NCI-H526 (cell line): Measurements from ENCODE around the gene ZNF672.
"Not testable (repeated sequence)": the region's sequence is repeated elsewhere in the genome, so short reads cannot be mapped to it uniquely, and the experiment has no call there.

Experiments used
- DNase-seq, 2 experiments: peaks; one replicate each; lab custom pipeline; 2025; lab: John Stamatoyannopoulos, UW

The ZNF672 gene

DNA sequence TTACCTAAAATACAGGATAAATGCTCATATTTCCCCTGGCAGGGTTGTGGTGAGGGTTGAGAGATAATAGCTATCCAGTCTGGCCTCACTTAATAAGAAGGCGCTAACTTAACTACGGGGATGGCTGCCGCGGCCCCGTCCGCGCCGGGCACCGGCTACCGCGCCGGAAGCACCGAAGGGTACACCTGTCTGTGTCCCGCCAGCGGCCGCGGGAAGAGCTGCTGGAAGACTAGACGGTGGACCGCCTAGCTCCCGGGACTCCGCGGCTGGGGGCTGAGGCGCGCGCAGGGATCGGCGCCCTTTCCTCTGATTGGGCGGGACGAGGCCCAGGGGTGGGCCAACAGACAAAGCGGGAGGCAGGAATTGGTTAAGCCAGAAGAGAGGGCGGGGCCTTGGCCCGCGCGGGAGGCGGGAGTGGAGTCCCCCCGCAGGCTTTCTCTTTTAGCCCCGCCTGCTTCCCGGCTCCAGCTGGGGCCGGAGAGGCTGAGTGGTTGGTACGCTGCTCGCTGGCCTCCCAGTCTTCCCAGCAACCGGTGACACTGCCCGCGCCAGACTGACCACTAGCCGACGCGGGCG lies at the start of gene ZNF672:
Gene ZNF672, plus strand, starts transcription at position 444 of the 576 bp plus-strand sequence. CDS start 9,051 bp downstream, outside the sequence.
- peak; percentile 93 to 97 for DNase-seq

GRCh38 chr1:248788327-248788726 lies 49.7 kb upstream of the ZNF672 start:
- no peak for DNase-seq

DNA sequence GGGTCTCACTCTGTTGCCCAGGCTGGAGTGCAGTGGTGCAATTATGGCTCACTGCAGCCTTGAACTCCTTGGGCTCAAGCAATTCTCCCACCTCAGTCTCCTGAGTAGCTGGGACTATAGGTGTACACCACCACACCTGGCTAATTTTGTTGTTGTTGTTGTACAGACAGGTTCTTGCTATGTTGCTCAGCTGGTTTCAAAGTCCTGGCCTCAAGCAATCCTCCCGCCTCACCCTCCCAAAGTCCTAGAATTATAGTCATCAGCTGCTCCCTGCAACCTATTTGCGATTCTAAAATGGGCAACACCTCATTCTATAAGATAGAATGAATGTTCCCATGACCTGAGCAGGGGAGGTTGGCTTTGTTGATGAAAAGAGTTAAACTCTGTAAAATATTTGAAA lies 48.7 kb upstream of the ZNF672 start:
- not testable (repeated sequence) for DNase-seq

DNA sequence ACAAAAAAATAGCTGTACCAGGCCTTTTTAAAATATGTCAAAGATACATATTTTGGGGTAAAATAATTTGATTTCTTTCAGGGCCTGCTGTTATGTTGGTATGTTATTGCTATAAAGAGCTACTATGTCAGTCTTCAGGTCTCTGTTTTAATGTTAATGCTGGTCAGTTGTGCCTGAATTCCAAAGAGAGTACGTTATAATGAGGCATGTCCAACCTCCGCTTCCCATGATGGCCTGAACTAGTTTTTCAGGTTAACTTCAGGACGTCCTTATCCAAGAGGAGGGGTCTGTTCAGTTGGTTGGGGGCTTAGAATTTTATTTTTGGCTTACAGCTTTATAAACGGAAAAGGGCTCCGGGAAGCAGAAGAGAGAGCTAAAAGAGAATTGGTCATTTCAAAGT lies 47.6 kb upstream of the ZNF672 start:
- DNase-seq = no peak

- no peak for DNase-seq
Measured at GRCh38 chr1:248791010-248791409, 47.0 kb upstream of the ZNF672 start.

DNA sequence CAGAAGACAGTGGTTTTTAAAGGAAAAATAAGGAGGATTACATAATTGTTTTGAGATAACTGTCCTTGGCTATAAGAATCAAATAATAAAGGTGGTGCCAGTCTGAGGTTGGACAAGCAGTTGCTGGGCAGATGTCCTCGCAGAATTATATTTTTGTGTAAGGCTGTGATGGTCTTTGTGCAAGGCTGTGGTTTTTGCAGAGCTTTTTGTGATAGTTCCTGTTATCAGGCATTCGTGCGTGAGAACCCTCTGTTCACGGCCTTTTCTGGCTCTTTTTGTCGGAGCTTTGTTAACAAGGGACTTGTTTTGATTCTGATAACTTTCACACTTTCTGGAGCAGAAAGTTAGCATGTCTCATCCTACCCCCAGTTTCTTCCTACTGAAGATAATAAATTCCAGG lies 45.7 kb upstream of the ZNF672 start:
- no peak for DNase-seq

GRCh38 chr1:248793592-248793991 lies 44.4 kb upstream of the ZNF672 start:
- no peak for DNase-seq

GRCh38 chr1:248794663-248795062 lies 43.4 kb upstream of the ZNF672 start:
- DNase-seq = not testable (repeated sequence)

DNA sequence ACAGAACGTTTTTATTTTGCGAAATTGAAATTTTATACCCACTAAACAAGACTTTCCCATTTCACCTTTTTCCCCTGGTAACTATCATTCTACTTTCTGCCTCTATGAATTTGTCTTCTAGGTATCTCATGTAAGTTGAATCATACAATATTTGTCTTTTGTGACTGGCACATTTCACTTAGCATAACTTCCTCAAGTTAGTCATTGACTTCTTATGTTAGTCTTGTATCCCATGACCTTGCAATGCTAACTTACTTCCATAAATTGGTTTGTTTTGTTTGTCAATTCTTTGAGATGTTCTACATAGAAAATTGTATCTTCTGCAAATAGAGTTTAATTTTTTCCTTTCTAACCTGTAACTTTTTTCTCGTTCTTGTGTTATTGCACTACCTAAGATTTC lies 39.2 kb upstream of the ZNF672 start:
- no peak for DNase-seq

- no peak for DNase-seq
Measured at GRCh38 chr1:248800459-248800858, 37.6 kb upstream of the ZNF672 start.

DNA sequence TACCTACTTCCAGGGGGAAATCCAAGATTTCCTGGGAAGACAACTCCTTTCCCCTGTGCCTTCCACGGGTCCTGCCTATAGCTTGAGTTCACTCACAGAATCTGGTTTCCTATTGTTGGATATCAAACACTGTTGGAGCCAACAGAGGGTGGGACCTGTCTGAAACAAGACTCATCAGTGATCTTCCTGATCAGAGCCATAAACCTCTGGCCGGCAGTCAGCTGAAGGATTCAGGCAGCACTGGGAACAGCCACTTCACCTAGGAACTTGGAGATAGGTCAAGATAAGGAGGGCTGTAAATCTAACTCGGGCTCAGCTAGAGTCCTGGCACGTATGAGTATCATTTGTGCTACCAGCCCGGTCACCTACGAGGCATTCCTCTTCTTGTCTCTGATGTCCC lies 35.6 kb upstream of the ZNF672 start:
- no peak for DNase-seq

DNA sequence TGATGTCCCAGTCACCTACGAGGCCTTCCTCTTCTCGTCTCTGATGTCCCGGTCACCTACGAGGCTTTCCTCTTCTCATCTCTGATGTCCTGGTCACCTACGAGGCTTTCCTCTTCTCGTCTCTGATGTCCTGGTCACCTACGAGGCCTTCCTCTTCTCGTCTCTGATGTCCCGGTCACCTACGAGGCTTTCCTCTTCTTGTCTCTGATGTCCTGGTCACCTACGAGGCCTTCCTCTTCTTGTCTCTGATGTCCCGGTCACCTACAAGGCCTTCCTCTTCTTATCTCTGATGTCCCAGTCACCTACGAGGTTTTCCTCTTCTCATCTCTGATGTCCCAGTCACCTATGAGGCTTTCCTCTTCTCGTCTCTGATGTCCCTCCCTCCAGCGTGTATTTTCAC lies 34.5 kb upstream of the ZNF672 start:
- DNase-seq = not testable (repeated sequence)

DNA sequence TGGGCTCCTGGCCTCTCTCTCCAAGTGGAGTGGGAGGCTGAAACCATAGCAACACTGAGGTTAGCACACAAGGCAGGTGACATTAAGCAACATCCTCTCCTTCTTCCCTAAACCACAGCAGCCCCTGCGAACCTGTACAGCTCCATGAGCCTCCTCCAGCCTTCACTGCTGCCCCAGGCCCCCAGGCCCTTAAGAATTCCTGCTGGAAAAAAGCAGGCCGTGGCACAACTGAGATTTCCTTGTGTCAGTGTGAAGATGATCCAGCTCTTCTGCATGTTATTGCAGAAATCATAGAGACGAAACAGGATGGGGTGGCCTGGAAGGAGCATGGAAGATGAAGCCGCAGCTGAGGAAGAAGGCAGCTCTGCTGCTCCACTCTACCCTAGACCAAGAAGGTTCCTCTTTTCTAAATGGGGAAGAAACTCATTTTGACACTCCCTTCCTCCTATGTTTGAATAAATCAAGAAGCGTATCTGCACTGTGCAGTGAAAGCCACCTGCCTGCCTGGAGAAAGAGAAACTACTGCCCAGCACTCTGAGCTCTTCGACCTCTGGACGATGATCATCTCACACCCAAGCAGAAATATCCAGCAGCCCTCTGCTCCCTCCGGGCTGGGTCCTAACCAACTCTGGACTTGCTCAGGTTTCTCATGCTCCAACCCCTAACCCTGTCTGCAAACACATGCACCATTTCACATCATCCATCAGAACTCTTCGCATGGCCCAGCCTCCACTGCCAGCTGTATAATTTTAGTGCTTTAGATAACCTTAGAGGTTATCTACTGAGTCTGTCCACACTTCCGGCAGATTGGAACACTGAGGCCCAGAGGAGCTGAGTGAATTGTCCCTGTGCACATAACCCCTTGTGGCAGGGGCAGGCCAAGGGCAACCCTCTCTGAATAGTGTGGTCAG lies 33.0 kb upstream of the ZNF672 start:
- DNase-seq = no peak

- no peak for DNase-seq
Measured at GRCh38 chr1:248805876-248806275, 32.1 kb upstream of the ZNF672 start.

- peak in 1 of 2 experiments; percentile 49 for DNase-seq
Measured at GRCh38 chr1:248807067-248807737, 30.8 kb upstream of the ZNF672 start.

- DNase-seq = no peak
Measured at GRCh38 chr1:248808876-248809275, 29.1 kb upstream of the ZNF672 start.

GRCh38 chr1:248810000-248810726 lies 27.9 kb upstream of the ZNF672 start:
- no peak for DNase-seq

GRCh38 chr1:248810727-248811513 lies 27.1 kb upstream of the ZNF672 start:
- DNase-seq = no peak

DNA sequence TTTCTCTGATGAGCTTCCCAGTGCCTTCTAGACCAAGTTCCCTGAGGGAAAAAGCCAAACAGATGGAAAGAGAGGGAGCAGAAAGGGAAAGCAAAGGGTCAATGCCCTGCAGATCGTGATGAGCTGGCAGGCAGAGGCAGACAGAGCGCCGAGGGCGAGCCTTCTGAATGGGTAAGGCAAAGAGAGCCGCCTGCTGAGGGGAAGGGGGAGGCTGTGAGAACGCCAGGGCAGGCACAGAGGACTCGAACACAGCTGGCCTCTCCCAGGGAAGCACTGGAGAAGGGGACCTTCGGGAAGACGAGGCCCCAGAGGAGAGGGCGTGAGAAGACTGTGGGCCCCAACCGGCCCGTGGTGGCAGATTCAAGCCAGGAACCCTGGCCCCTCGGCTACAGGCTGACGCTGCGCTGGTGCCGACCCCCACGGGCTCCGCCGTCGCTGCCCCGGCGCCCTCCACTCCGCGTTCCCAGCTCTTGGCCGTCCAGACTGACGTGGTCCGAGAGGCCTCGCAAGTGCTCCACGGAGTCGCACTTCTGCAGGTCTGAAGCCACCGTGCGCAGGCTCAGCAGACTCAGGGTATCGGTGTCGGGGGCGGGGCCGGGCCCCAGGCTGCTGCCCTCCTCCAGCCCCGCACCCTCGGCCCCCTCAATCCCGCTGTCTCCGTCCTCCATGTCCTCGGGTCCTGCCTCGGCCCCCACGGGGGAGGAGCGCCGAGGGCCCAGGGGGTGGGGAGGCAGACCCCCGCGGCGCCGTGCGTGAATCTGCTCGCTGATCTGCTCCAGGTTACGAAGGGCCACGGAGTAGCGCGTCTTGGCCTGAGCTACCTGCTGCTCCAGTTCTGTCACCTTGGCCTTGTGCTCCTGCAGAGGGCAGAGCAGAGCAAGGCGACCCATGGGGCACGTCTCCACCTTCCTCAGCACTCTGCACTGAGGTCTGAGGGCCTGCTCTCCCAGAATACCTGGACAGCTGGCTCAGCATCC lies 26.2 kb upstream of the ZNF672 start:
- no peak for DNase-seq
